ENCODE measurements around the gene MLLT1. TPM values are rescaled to one million over a fixed set of nuclear protein-coding genes. Genes with fewer than 3 reads are reported as not detected.

The MLLT1 gene
- total RNA-seq, 1 experiment from 2014 or later: 54.9 TPM

- no peak overlapping the region for H2BK20ac ChIP-seq (ENCODE audit: low read depth, low read length, poor library complexity, severe bottlenecking)
- peaks cover 38% of the 10 kb centered on the region in 2 experiments for H3K4me1 Mint-ChIP-seq
- H2BK5ac ChIP-seq (ENCODE audit: insufficient read length, low read length): no peak overlapping the region
- no peak overlapping the region for H4K8ac ChIP-seq (replicated peaks; ENCODE audit: insufficient read length, low read depth, low read length)
- no peak overlapping the region for H3K56ac ChIP-seq (ENCODE audit: insufficient read length, low read depth, low read length)
- H2AFZ ChIP-seq (ENCODE audit: low read length): no peak overlapping the region
- no peak overlapping the region for H3K18ac ChIP-seq (ENCODE audit: insufficient read length, low read depth, low read length)
- TF ChIP-seq, protein P1, sequence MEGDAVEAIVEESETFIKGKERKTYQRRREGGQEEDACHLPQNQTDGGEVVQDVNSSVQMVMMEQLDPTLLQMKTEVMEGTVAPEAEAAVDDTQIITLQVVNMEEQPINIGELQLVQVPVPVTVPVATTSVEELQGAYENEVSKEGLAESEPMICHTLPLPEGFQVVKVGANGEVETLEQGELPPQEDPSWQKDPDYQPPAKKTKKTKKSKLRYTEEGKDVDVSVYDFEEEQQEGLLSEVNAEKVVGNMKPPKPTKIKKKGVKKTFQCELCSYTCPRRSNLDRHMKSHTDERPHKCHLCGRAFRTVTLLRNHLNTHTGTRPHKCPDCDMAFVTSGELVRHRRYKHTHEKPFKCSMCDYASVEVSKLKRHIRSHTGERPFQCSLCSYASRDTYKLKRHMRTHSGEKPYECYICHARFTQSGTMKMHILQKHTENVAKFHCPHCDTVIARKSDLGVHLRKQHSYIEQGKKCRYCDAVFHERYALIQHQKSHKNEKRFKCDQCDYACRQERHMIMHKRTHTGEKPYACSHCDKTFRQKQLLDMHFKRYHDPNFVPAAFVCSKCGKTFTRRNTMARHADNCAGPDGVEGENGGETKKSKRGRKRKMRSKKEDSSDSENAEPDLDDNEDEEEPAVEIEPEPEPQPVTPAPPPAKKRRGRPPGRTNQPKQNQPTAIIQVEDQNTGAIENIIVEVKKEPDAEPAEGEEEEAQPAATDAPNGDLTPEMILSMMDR (conservative IDR thresholded peaks at IDR 0.05): no peak
- no peak overlapping the region for H2BK120ac ChIP-seq (ENCODE audit: low read depth, low read length, poor library complexity, severe bottlenecking)
- no peaks in the 10 kb centered on the region for H3K9me3 Mint-ChIP-seq
- H2BK12ac ChIP-seq (ENCODE audit: insufficient read length, low read depth, low read length): no peak overlapping the region
- no peak overlapping the region for H3K4me2 ChIP-seq (ENCODE audit: insufficient read depth, insufficient read length, low read length)
- no peak for DNase-seq
- H4K5ac ChIP-seq (ENCODE audit: insufficient read length, low read depth, low read length): no peak overlapping the region
- no peak overlapping the region for H3K9ac ChIP-seq (ENCODE audit: extremely low read depth, insufficient read length, low read length)
- no peak overlapping the region for H3K4me3 Mint-ChIP-seq
- no peak overlapping the region for H3K4ac ChIP-seq (ENCODE audit: low read depth, low read length)
- no peaks in the 10 kb centered on the region for H3K23me2 ChIP-seq (ENCODE audit: insufficient read length, low read depth, low read length, poor library complexity, severe bottlenecking)
- H3K36me3 Mint-ChIP-seq (ENCODE audit: insufficient read depth in 1 of 3, low read depth in 3 of 3): peaks cover 25 to 50% (median 45%) of the 10 kb centered on the region in 3 experiments; a peak in 6 of 7 replicates
- no peak overlapping the region for H3T11ph ChIP-seq (ENCODE audit: low read length)
- H3K79me1 ChIP-seq (ENCODE audit: insufficient read depth, low read depth, low read length, poor library complexity, severe bottlenecking): peaks cover 9% of the 10 kb centered on the region
- peaks cover 5% of the 10 kb centered on the region; the same call in 1 of the 2 replicates for H3K4me1 ChIP-seq (ENCODE audit: insufficient read depth, low read length)
- H2BK15ac ChIP-seq (ENCODE audit: low read depth, low read length): no peak overlapping the region
- no peak overlapping the region for H3K23ac ChIP-seq (ENCODE audit: insufficient read length, low read depth, low read length)
- H3K14ac ChIP-seq (ENCODE audit: insufficient read depth, low read length): no peak overlapping the region; the same call in 1 of the 2 replicates
- H4K91ac ChIP-seq (ENCODE audit: insufficient read length, low read depth, low read length): no peak overlapping the region
- H3K27ac Mint-ChIP-seq: no peak overlapping the region; a peak in 2 of 7 replicates
- H4K20me1 ChIP-seq (ENCODE audit: control insufficient read depth, insufficient read depth, insufficient read length): no peaks in the 10 kb centered on the region
- no peak overlapping the region for H2AK5ac ChIP-seq (ENCODE audit: insufficient read length, low read length)
- no peaks in the 10 kb centered on the region for H3K27me3 Mint-ChIP-seq (ENCODE audit: low read depth)
- no peak overlapping the region for H3K27ac ChIP-seq (ENCODE audit: insufficient read length, low read depth, low read length)
- WGBS (ENCODE audit: extremely low coverage, insufficient read length, low lambda C conversion rate): no CpG with 5 or more reads among the region's 33 CpGs
- no peaks in the 10 kb centered on the region for H3K9me3 ChIP-seq (ENCODE audit: control insufficient read depth, low read depth, low read length)
- H3K79me2 ChIP-seq (ENCODE audit: insufficient read depth, low read length): peaks cover 20% of the 10 kb centered on the region; the same call in 1 of the 2 replicates
- H3K27me3 ChIP-seq (ENCODE audit: insufficient read depth, low read length): no peaks in the 10 kb centered on the region
Measured at GRCh38 chr19:6269101-6269886, 10.5 kb downstream of the MLLT1 start.
